Measurements from ENCODE around the gene LMAN1.

LMAN1 gene

GRCh38 chr18:59303006-59303405, 56.1 kb downstream of the LMAN1 start:
- no peak for DNase-seq (ENCODE audit: low read depth)

GRCh38 chr18:59301929-59302328, 57.1 kb downstream of the LMAN1 start:
- no peak for DNase-seq (ENCODE audit: low read depth)

DNA sequence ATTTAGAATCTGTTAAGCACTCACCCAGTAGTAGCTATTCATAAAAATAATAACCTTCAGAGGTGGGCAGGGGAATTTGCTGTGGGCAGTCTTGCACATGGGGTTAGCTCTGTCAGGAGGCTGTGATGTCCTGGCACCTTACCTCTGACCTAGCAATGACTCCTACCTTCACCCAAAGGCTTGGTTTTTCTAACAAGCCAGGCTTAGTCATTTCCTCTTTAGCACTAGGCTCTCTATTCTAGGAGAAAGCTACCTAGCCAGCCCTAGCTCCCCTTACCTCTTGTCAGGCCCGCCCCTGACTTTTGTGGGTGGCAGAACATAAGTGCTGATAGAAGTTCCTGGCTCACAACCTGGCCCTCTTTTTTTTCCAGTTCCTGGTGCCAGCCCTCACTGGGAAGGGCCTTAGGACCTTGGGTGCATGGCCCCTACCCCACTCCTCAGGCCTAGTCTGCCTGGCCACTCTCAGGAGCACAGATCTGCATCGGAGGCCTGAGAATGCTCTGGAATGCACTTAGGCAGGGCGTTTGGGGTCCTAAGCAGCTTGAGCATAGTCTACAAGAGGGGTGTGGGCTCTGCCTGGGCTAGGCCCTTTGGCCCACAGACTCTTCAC, 58.3 kb downstream of the LMAN1 start:
- DNase-seq (ENCODE audit: low read depth), result no peak

DNA sequence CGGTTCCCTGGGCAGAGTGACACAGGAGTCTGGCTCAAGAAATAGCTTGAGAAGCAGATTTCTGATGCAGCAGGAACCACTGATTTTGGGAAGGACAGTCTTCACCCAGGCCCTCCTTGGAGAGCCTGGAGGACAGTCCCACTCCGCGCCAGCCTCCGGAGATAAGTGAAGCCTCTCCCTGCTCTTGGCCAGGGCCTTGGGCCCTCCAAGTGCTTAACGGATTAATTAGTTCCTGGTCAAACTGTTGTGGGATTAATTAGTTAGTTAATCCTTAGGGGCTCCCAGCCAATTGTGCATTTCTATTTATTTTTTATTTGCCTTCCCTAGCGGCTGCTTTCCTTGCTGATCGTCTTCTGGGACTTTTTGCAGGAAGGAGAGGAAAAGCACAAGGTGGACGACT, 60.2 kb downstream of the LMAN1 start:
- no peak for DNase-seq (ENCODE audit: low read depth)

DNA sequence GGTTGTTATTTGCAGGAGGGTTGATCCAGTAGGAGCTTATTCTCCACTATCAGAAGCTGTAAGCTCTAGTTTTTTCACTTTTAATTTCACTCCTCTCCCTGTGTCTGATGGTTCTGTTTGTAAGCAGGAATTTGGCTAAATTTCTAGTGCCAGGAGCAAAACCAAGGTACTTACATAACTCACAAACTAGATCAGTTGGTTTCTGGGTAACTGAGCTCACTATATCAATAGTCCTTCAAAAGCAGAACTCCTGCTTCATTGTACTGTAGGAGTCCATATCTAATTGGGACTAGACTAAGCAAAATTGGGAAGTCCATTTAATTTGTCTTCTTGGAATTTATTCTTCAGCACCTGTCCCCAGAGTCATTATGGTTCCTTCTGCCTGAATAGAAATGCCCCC, 65.7 kb downstream of the LMAN1 start:
- DNase-seq (ENCODE audit: low read depth), result no peak

DNA sequence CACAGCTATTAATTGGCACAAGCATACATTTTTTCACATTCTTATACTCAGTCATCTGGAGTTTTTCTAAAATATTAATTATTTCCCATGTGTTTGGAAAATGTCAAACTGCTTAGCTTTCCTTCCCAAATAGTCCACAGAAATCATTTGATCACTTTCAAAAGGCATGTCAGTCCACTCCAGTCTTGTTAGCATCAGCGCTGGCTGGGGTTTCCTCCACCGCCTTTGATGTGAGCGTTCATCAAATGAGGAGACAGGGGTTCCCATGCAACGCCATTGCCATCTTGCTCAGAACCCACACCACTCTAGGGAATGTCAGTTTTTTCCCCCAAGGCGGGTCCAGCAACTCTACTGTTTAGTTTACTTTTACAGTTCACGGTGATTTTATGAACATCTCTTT, 72.7 kb downstream of the LMAN1 start:
- no peak for DNase-seq (ENCODE audit: low read depth)

DNA sequence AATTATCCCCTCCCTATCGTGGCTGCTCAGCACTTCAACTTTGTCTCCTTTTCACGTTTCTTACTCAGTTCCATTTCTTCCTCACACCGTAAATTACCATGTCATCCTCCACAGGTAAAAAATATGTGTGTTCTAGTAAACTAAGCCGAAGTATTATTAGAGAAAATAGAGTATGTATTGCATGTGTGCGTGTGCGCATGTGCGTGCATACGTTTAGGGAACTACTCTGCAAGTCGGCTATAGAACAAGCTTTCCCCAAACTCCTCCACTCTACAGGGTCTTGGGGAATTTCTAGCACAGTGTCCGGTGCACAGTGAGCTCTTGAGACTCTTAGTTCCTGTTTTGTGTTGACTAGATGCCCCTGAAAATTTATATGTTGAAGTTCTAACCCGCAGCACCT, 76.7 kb downstream of the LMAN1 start:
- no peak for DNase-seq (ENCODE audit: low read depth)

DNA sequence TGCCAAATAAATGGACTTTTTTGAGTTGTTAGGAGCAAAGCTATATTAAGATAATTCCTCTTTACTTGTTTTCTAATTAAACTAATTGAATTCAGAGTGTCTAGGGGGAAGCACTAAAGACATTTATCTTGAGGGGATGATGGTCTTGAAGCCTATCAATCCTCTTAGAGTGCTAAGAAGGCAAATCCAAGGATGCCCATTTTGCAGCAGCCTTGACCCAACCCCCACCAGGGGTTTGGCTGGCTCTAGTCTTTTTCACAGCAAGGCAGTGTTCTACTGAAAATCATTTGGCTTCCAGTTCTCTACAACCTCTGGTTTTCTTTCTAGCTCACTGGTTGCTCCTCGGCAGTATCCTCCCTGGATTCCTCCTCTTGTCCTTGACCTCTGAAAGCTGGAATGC, 79.3 kb downstream of the LMAN1 start:
- no peak for DNase-seq (ENCODE audit: low read depth)

- DNase-seq (ENCODE audit: low read depth), result no peak
Measured at GRCh38 chr18:59279193-59279592, 79.9 kb downstream of the LMAN1 start.

GRCh38 chr18:59278793-59279192, 80.3 kb downstream of the LMAN1 start:
- no peak for DNase-seq (ENCODE audit: low read depth)
